Kidney epithelial cell (primary cell): ENCODE results near the gene FAM118A. TPM values are rescaled to one million over a fixed set of nuclear protein-coding genes. Genes with fewer than 3 reads are reported as not detected.
"Not testable (repeated sequence)": the region's sequence is repeated elsewhere in the genome, so short reads cannot be mapped to it uniquely, and the experiment has no call there.

Experiments used
- DNase-seq: peaks from one replicate; pipeline ENCODE4 v3.0.0-alpha.2; 2010; ENCODE audit warnings: low read depth
- H3K27me3 ChIP-seq: 2 replicates; pipeline ENCODE4 v1.6.0; 2011; ENCODE audit warnings: low read length; ENCODE audit not compliant: control insufficient read depth, insufficient read depth
- H3K36me3 ChIP-seq: 2 replicates; pipeline ENCODE4 v1.5.1; 2011; ENCODE audit warnings: low read length; ENCODE audit not compliant: control insufficient read depth, insufficient read depth
- H3K4me3 ChIP-seq: 2 replicates; pipeline ENCODE4 v1.5.1; 2011; ENCODE audit warnings: low read depth, mild to moderate bottlenecking, control low read depth, low read length
- CTCF ChIP-seq: IDR thresholded peaks from 2 replicates; pipeline ENCODE4 v1.5.1; 2011; ENCODE audit warnings: mild to moderate bottlenecking, moderate library complexity, low read length, control low read depth, inconsistent platforms; ENCODE audit not compliant: insufficient read depth, poor library complexity, severe bottlenecking
- total RNA-seq: library from RNA; depleted of rRNA; stranded (reverse); fragments of >200 nt; gene quantifications from 2 replicates; pipeline ENCODE4 v1.2.3, GENCODE V29; 2015

Gene FAM118A
- total RNA-seq, 1 donor from 2014 or later = 15.3 TPM

GRCh38 chr22:45290410-45290936, 19.3 kb upstream of the FAM118A start:
- TF ChIP-seq CTCF = no peak
- Histone ChIP-seq H3K4me3 (no peak overlapping the region), H3K36me3 (no peaks in the 10 kb centered on the region), H3K27me3 (peaks cover 23% of the 10 kb centered on the region)
- no peak for DNase-seq

GRCh38 chr22:45291061-45291930, 18.4 kb upstream of the FAM118A start:
- TF ChIP-seq CTCF = no peak
- Histone ChIP-seq H3K4me3 (no peak overlapping the region), H3K36me3 (no peaks in the 10 kb centered on the region), H3K27me3 (peaks cover 15% of the 10 kb centered on the region)
- no peak for DNase-seq

DNA sequence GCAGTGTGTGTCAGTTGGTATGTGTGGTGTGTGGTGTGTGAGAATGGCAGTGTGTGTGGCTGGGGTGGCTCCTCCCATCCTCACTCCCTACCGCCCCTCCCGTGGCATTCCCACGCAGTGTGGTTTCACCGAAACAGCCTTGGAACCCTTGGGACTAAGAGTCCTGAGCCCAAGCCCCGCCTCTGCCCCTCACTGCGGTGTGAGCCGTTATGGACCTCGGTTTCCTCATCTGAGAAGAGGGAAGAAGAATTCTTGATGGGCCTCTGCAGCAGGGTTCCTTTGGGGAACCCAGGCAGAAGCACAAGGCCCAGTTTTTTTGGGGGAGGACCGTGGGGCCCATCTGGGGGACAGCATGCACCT, 17.8 kb upstream of the FAM118A start:
- Histone ChIP-seq H3K4me3 (no peak overlapping the region), H3K27me3 (peaks cover 15% of the 10 kb centered on the region), H3K36me3 (no peaks in the 10 kb centered on the region)
- no peak for DNase-seq
- no peak for TF ChIP-seq CTCF

DNA sequence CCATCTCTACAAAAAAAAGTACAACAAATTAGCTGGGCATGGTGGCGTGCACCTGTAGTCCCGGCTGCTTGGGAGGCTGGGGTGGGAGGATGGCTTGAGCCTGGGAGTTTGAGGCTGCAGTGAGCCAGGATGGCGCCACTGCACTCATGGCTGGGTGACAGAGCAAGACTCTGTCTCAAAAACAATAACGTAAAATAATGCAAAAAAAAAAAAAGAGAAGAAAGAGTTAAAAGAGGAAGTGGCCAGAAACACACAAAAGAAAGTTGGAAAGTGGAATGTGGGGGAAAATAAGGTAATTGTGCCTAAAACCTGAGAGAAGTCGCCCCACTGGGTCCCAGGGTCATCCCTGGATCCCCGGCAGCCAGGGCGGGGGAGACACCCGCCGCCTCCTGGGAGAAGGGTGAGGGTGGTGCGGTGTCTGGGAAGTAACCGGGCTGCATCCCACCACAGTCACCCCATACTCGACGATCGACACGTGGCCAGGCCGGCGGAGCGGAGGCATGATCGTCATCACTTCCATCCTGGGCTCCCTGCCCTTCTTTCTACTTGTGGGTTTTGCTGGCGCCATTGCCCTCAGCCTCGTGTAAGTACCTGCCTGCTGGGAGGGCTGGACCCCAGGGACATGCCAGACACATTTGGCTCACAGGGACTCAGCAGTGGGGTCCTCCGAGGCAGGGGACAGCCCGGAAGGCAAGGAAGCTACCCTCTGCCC, 16.8 kb upstream of the FAM118A start:
- no peak for TF ChIP-seq CTCF
- no peak for DNase-seq
- no peak overlapping the region for H3K4me3 ChIP-seq
- no peaks in the 10 kb centered on the region for H3K36me3 ChIP-seq
- peaks cover 11% of the 10 kb centered on the region for H3K27me3 ChIP-seq

DNA sequence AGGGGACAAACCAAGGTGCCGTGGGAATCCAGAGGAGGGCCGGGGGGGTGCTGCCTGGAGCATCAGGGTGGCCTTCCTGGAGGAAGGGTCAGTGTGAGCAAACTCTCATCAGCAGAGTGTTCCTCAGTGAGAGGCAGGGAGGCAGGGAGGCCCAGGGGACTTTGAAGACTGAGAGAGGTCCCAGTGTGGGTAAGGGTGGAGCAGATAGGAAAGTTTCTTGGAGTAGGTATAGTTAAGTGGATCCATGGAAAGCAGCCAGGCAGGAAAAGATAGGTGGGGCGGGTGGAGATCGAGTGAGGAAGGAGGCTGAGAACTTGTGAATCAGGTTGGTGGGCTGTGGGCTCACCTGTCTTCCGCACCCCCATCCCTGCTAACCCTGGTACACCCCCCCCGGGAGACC, 15.7 kb upstream of the FAM118A start:
- Histone ChIP-seq H3K27me3 (peaks cover 11% of the 10 kb centered on the region), H3K4me3 (no peak overlapping the region), H3K36me3 (no peaks in the 10 kb centered on the region)
- no peak for DNase-seq
- no peak for TF ChIP-seq CTCF

GRCh38 chr22:45295004-45295403, 14.7 kb upstream of the FAM118A start:
- DNase-seq, H3K36me3 ChIP-seq, H3K4me3 ChIP-seq: not testable (repeated sequence)
- peaks cover 11% of the 10 kb centered on the region for H3K27me3 ChIP-seq
